Measurements from ENCODE around the gene INAFM1.
"Not testable (repeated sequence)": the region's sequence is repeated elsewhere in the genome, so short reads cannot be mapped to it uniquely, and the experiment has no call there.

INAFM1 gene

GRCh38 chr19:47267350-47267759 is 7.3 kb upstream of the INAFM1 start:
- in situ Hi-C loops (cut with MboI; ENCODE audit: low sequenced_read_pairs): no loop called here

- in situ Hi-C loops (cut with MboI; ENCODE audit: low sequenced_read_pairs): no loop called here
These were observed 6.7 kb upstream of the INAFM1 start for GRCh38 chr19:47268028-47268427.

- in situ Hi-C loops (cut with MboI; ENCODE audit: low sequenced_read_pairs): no loop called here
These were observed 5.1 kb upstream of the INAFM1 start for GRCh38 chr19:47269596-47269995.

GRCh38 chr19:47270408-47270807 is 4.3 kb upstream of the INAFM1 start:
- in situ Hi-C loops (cut with MboI; ENCODE audit: low sequenced_read_pairs): no loop called here

GRCh38 chr19:47271949-47272348 is 2.7 kb upstream of the INAFM1 start:
- in situ Hi-C loops (cut with MboI; ENCODE audit: low sequenced_read_pairs): no loop called here

GRCh38 chr19:47272448-47273312 is 2.0 kb upstream of the INAFM1 start:
- in situ Hi-C loops (cut with MboI; ENCODE audit: low sequenced_read_pairs): no loop called here

GRCh38 chr19:47273313-47274070 is 1.2 kb upstream of the INAFM1 start:
- in situ Hi-C loops (cut with MboI; ENCODE audit: low sequenced_read_pairs): no loop called here

- in situ Hi-C loops (cut with MboI; ENCODE audit: low sequenced_read_pairs): no loop called here
These were observed 441 bp downstream of the INAFM1 start for GRCh38 chr19:47274891-47275761.

GRCh38 chr19:47275791-47276461 is 1.2 kb downstream of the INAFM1 start:
- in situ Hi-C loops (cut with MboI; ENCODE audit: low sequenced_read_pairs): no loop called here

- in situ Hi-C loops (cut with MboI; ENCODE audit: low sequenced_read_pairs): not testable (repeated sequence)
These were observed 1.8 kb downstream of the INAFM1 start for GRCh38 chr19:47276513-47276912.

GRCh38 chr19:47280183-47280797 is 5.6 kb downstream of the INAFM1 start:
- in situ Hi-C loops (cut with MboI; ENCODE audit: low sequenced_read_pairs): no loop called here

- in situ Hi-C loops (cut with MboI; ENCODE audit: low sequenced_read_pairs): no loop called here
These were observed 8.8 kb downstream of the INAFM1 start for GRCh38 chr19:47283405-47284059.

GRCh38 chr19:47284324-47284899 is 9.7 kb downstream of the INAFM1 start:
- in situ Hi-C loops (cut with MboI; ENCODE audit: low sequenced_read_pairs): no loop called here

- in situ Hi-C loops (cut with MboI; ENCODE audit: low sequenced_read_pairs): no loop called here
These were observed 21.4 kb downstream of the INAFM1 start for GRCh38 chr19:47296036-47296435.

GRCh38 chr19:47300867-47301266 is 26.2 kb downstream of the INAFM1 start:
- in situ Hi-C loops (cut with MboI; ENCODE audit: low sequenced_read_pairs): not testable (repeated sequence)

- in situ Hi-C loops (cut with MboI; ENCODE audit: low sequenced_read_pairs): no loop called here
These were observed 27.6 kb downstream of the INAFM1 start for GRCh38 chr19:47302249-47302648.

- in situ Hi-C loops (cut with MboI; ENCODE audit: low sequenced_read_pairs): no loop called here
These were observed 29.3 kb downstream of the INAFM1 start for GRCh38 chr19:47303966-47304365.

GRCh38 chr19:47305309-47305751 is 30.6 kb downstream of the INAFM1 start:
- in situ Hi-C loops (cut with MboI; ENCODE audit: low sequenced_read_pairs): no loop called here

- in situ Hi-C loops (cut with MboI; ENCODE audit: low sequenced_read_pairs): no loop called here
These were observed 31.6 kb downstream of the INAFM1 start for GRCh38 chr19:47306303-47306702.
